ENCODE measurements around the gene ATP6V1E1. TPM values are rescaled to one million over a fixed set of nuclear protein-coding genes. Genes with fewer than 3 reads are reported as not detected.

Gene ATP6V1E1
- total and polyA plus RNA-seq, 2 donors (not counting 1 experiment from before 2014, with no cell fraction given): 51.3 to 82.6 TPM

GRCh38 chr22:17581056-17581455 lies 47.5 kb downstream of the ATP6V1E1 start:
- Mint-ChIP-seq H3K4me1 (no peaks in the 10 kb centered on the region), H3K27me3 (peaks cover 3% of the 10 kb centered on the region), H3K9me3 (ENCODE audit: insufficient read depth) (no peaks in the 10 kb centered on the region), H3K4me3 (no peak overlapping the region), H3K27ac (no peak overlapping the region)
- no peaks in the 10 kb centered on the region for H3K36me3 ChIP-seq (replicated peaks in 1 of 2; ENCODE audit: control extremely low read depth in 1 of 2, control insufficient read depth in 1 of 2, extremely low read depth in 1 of 2, insufficient read depth in 2 of 2, low read length in 1 of 2)
- 81% methylated on average over 20 of the region's 21 CpGs for WGBS (ENCODE audit: insufficient coverage)
- CTCF ChIA-PET: no interaction called here
- POLR2A ChIA-PET: no interaction called here
- no peak overlapping the region for H3K4me3 ChIP-seq (ENCODE audit: control extremely low read depth in 1 of 5, extremely low read depth in 1 of 5, insufficient read depth in 1 of 5, low read depth in 2 of 5, low read length in 4 of 5)
- no peaks in the 10 kb centered on the region for H3K9me3 ChIP-seq (ENCODE audit: control extremely low read depth in 1 of 3, control insufficient read depth in 2 of 3, insufficient read depth in 1 of 3, low read length in 2 of 3)
- H3K79me2 ChIP-seq (ENCODE audit: control insufficient read depth, insufficient read depth, low read length): no peaks in the 10 kb centered on the region
- H4K20me1 ChIP-seq (ENCODE audit: control insufficient read depth, insufficient read depth, low read length, poor library complexity, severe bottlenecking): no peaks in the 10 kb centered on the region
- H3K27me3 ChIP-seq (replicated peaks in 1 of 4; ENCODE audit: control extremely low read depth in 1 of 4, control insufficient read depth in 3 of 4, insufficient read depth in 4 of 4, low read length in 3 of 4): peaks cover 0 to 5% (median 0%) of the 10 kb centered on the region in 4 experiments
- H3K27ac ChIP-seq (ENCODE audit: low read length in 2 of 2): no peak overlapping the region
- DNase-seq (no peak), ATAC-seq (ENCODE audit: low read depth) (no peak)
- intact Hi-C loops (cut with micrococcal nuclease): no loop called here
- no peak for TF ChIP-seq EZH2 (IDR thresholded peaks at IDR 0.05; ENCODE audit: borderline replicate concordance, insufficient read depth, low read depth, low read length, poor library complexity, severe bottlenecking)
- TF ChIP-seq, protein P1, sequence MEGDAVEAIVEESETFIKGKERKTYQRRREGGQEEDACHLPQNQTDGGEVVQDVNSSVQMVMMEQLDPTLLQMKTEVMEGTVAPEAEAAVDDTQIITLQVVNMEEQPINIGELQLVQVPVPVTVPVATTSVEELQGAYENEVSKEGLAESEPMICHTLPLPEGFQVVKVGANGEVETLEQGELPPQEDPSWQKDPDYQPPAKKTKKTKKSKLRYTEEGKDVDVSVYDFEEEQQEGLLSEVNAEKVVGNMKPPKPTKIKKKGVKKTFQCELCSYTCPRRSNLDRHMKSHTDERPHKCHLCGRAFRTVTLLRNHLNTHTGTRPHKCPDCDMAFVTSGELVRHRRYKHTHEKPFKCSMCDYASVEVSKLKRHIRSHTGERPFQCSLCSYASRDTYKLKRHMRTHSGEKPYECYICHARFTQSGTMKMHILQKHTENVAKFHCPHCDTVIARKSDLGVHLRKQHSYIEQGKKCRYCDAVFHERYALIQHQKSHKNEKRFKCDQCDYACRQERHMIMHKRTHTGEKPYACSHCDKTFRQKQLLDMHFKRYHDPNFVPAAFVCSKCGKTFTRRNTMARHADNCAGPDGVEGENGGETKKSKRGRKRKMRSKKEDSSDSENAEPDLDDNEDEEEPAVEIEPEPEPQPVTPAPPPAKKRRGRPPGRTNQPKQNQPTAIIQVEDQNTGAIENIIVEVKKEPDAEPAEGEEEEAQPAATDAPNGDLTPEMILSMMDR (IDR thresholded peaks at IDR 0.05): no peak
- H2AFZ ChIP-seq (ENCODE audit: insufficient read depth, low read depth, low read length, poor library complexity, severe bottlenecking): no peak overlapping the region
- H3K4me2 ChIP-seq (replicated peaks; ENCODE audit: low read depth, low read length, poor library complexity, severe bottlenecking): no peak overlapping the region
- H3K9ac ChIP-seq (ENCODE audit: low read length): no peak overlapping the region
- no peaks in the 10 kb centered on the region for H3K4me1 ChIP-seq (ENCODE audit: control insufficient read depth in 2 of 2, insufficient read depth in 2 of 2, low read length in 2 of 2)

GRCh38 chr22:17580441-17581031 lies 48.0 kb downstream of the ATP6V1E1 start:
- Histone ChIP-seq H3K36me3 (replicated peaks in 1 of 2; ENCODE audit: control extremely low read depth in 1 of 2, control insufficient read depth in 1 of 2, extremely low read depth in 1 of 2, insufficient read depth in 2 of 2, low read length in 1 of 2) (no peaks in the 10 kb centered on the region), H3K27me3 (replicated peaks in 1 of 4; ENCODE audit: control extremely low read depth in 1 of 4, control insufficient read depth in 3 of 4, insufficient read depth in 4 of 4, low read length in 3 of 4) (peaks cover 0 to 5% (median 0%) of the 10 kb centered on the region in 4 experiments), H3K9me3 (ENCODE audit: control extremely low read depth in 1 of 3, control insufficient read depth in 2 of 3, insufficient read depth in 1 of 3, low read length in 2 of 3) (no peaks in the 10 kb centered on the region), H3K27ac (ENCODE audit: low read length in 2 of 2) (no peak overlapping the region), H3K4me2 (replicated peaks; ENCODE audit: low read depth, low read length, poor library complexity, severe bottlenecking) (no peak overlapping the region), H3K4me3 (ENCODE audit: control extremely low read depth in 1 of 5, extremely low read depth in 1 of 5, insufficient read depth in 1 of 5, low read depth in 2 of 5, low read length in 4 of 5) (no peak overlapping the region), H3K4me1 (ENCODE audit: control insufficient read depth in 2 of 2, insufficient read depth in 2 of 2, low read length in 2 of 2) (no peaks in the 10 kb centered on the region), H3K79me2 (ENCODE audit: control insufficient read depth, insufficient read depth, low read length) (no peaks in the 10 kb centered on the region), H2AFZ (ENCODE audit: insufficient read depth, low read depth, low read length, poor library complexity, severe bottlenecking) (no peak overlapping the region), H4K20me1 (ENCODE audit: control insufficient read depth, insufficient read depth, low read length, poor library complexity, severe bottlenecking) (no peaks in the 10 kb centered on the region), H3K9ac (ENCODE audit: low read length) (no peak overlapping the region)
- TF ChIP-seq EZH2 (IDR thresholded peaks at IDR 0.05; ENCODE audit: borderline replicate concordance, insufficient read depth, low read depth, low read length, poor library complexity, severe bottlenecking): no peak
- WGBS (ENCODE audit: insufficient coverage): 82% methylated on average over 15 of the region's 15 CpGs
- peaks cover 3% of the 10 kb centered on the region for H3K27me3 Mint-ChIP-seq
- H3K4me3 Mint-ChIP-seq: no peak overlapping the region
- intact Hi-C loops (cut with micrococcal nuclease): no loop called here
- DNase-seq (no peak), ATAC-seq (ENCODE audit: low read depth) (no peak)
- H3K9me3 Mint-ChIP-seq (ENCODE audit: insufficient read depth): no peaks in the 10 kb centered on the region
- POLR2A ChIA-PET: no interaction called here
- H3K27ac Mint-ChIP-seq: no peak overlapping the region
- CTCF ChIA-PET: no interaction called here
- no peaks in the 10 kb centered on the region for H3K4me1 Mint-ChIP-seq
